NCI-H82 (cell line): ENCODE measurements around the gene NUP85.
"Not testable (repeated sequence)": the region's sequence is repeated elsewhere in the genome, so short reads cannot be mapped to it uniquely, and the experiment has no call there.

Experiments used
- DNase-seq: peaks from one replicate; lab custom pipeline; 2025; lab: John Stamatoyannopoulos, UW

NUP85 gene

GRCh38 chr17:75205037-75205792, at the start of gene NUP85:
Gene NUP85, plus strand, starts transcription at chr17:75205679. Its CDS starts 83 bp downstream, at chr17:75205762.
- peak; percentile 99 for DNase-seq

- not testable (repeated sequence) for DNase-seq
These were observed 47.0 kb upstream of the NUP85 start for GRCh38 chr17:75158480-75158879.

- no peak for DNase-seq
These were observed 46.1 kb upstream of the NUP85 start for GRCh38 chr17:75159196-75160031.

GRCh38 chr17:75160211-75160610, 45.3 kb upstream of the NUP85 start:
- no peak for DNase-seq

DNA sequence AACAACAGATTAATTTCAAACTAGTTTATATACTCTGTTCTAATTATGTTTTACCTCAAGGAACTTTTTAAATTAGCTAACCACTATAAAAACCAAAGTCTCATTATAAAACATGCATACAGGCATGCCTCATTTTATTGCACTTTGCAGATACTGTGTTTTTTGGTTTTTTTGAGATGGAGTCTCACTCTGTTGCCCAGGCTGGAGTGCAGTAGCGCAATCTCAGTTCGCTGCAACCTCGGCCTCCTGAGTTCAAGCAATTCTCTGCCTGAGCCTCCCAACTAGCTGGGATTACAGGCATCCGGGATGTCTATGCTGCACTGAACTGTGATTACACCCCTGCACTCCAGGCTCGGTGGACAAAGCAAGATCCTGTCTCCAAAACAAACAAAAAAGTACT, 42.4 kb upstream of the NUP85 start:
- DNase-seq: no peak

- not testable (repeated sequence) for DNase-seq
These were observed 40.9 kb upstream of the NUP85 start for GRCh38 chr17:75164606-75165005.

DNA sequence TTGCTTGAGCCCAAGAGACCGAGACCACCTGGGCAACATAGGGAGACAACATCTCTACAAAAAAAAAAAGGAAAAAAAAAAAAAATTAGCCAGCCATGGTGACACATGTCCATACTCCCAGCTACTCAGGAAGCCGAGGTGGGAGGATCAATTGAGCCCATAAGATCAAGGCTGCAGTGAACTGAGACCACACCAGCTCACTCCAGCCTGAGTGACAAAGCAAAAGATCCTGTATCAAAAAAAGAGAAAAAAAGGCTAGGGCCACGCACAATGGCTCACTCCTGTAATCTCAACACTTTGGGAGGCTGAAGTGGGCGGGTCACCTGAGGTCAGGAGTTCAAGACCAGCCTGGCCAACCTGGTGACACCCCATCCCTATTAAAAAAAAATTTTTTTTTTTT, 36.5 kb upstream of the NUP85 start:
- DNase-seq: no peak

GRCh38 chr17:75173526-75173925, 32.0 kb upstream of the NUP85 start:
- no peak for DNase-seq

DNA sequence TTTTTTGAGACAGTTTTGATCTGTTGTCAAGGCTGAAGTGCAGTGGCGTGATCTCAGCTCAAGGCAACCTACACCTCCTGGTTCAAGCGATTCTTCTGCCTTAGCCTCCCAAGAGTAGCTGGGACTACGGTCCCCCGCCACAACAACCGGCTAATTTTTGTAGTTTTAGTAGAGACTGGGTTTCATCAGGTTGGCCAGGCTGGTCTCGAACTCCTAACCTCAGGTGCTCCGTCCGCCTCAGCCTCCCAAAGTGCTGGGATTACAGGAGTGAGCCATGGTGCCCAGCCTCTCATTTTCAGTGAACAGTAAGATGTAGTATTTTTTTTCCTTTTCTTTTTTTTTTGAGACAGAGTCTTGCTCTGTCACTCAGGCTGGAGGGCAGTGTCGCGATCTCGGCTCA, 30.5 kb upstream of the NUP85 start:
- DNase-seq: no peak

DNA sequence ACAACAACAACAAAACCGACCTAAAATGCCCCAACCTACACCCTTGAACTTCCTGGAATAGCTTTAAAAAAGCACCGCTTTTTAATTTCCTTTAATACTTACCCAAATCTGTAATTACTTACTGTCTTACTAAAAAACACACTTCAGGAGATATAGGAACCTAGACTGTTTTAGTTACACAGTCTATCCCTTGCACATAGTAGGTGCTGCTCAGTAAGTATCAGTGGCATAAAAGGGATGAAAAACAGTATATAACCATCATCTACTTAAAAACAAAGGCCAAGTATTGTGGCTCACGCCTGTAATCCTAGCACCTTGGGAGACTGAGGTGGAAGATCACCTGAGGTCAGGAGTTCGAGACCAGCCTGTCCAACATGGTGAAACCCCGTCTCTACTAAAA, 28.9 kb upstream of the NUP85 start:
- no peak for DNase-seq

DNA sequence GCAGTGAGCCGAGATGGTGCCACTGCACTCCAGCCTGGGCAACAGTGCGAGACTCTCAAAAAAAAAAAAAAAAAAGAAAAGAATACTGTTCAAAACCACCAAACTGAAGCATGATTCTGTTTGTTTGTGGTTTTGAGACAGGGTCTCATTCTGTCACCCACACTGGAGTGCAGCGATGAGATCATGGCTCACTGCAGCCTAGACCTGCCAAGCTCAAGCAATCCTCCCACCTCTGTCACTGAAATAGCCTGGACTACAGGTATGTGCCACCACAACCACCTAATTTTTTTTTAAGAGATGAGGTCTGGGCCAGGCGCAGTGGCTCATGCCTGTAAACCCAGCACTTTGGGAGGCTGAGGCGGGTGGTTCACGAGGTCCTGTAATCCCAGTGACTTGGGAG, 27.0 kb upstream of the NUP85 start:
- no peak for DNase-seq

DNA sequence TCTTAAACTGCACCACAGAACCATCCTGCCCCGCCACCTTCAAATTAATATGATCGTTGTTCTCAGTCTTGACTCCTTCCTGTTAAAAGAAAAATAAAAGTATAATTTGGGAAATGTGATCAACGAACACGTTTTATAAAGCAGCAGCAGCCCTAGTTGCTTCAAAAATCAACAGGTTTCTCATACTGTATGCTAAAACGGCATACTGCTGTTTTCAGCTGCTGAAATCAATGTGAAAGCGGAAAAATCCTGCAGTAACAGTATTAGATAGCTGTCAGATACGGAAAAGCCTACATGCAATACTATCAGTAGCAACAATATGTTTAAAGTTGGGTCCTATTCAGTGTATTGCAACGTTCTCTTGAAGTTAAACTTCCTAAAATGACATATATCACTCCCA, 24.4 kb upstream of the NUP85 start:
- no peak for DNase-seq

DNA sequence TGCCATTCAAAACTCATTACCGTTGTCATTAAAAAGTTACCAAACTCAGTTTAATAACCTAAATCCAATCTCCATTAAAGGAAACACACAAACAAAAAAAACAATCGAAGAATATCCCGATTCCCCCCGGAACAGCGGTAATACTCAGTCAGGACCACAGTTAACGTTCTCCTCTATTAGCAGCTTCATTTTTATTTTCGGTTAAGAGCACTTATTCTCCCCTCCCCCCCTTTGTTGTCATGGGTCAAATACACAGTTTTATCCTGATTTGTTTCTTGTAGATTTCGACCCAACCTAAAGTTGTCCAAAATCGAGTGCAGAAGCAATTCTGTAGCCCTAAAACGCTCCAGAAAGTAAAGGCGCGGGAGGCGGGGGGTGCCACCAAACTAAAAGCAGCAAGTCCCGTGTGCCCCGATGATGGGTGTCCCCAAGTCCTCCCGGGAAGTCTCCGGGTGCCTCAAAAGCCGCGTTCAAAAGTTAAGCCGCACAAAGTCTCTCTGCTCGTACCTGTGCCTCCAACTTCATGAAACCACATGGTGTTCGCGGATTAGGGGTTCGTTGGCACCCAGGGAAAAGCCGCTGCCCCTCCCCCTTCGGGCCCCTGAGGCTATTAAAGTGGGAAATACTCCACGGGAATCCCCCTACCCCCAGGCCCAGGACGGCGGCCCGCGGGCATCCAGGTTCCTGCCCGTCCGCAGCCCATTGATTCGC, 23.7 kb upstream of the NUP85 start:
- DNase-seq: peak; percentile 50

DNA sequence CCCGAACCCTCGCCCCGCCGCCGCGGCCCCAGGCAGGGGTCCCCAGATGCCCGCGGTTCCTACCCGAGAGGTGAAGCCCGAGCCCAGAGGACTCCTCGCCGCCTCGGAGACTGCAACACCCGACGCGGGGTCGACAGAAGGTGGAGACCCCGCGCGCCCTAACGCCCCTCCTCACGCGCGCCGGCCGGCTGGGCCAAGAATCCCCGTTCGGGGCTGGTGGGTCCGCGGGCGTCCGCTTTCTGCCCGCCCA, 23.2 kb upstream of the NUP85 start:
- peak; percentile 56 for DNase-seq

DNA sequence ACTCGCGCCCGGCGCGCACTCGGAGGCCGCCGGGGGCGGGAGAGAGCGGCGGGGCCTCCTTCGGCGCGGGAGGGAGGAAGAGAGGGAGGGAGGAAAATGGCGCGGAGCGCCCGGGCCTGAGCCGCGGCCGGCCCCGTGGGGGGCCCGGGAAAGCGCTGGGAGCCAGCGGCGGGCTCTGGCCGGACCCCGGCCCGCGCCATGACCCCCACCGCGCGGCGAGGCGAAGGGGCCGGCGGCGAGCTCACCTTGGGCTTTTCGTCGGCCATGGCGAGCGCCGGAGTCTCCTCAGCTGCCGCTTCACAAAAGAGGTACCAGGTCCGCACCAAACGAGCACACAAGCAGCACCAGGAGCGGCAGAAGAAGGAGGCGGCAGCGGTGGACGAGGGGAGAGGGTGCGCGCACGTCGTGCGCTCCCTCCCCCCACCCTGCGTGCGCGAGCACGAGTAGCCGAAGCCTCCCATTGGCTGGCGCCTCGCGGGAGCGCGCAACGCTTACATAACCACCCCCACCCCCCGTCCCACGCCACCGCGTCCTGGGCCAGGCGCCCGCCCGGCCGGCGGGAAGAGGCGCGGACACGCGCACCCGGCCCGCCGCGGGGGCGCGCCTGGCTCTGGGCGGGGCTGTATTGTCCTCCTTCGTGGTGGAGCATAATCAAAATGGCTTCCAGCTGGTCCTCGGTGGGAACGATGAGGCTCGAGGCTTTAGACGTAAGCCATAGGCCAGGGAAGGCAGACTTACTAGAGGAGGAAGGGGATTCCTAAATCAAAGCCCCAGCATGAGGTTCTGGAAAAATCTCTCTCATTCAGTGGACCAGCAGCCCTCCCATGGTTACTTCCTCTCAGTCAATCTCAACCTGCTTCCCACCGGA, 22.7 kb upstream of the NUP85 start, which contains the start of gene SUMO2:
TSS of gene SUMO2 (minus strand) at position 391 of the 868 bp plus-strand sequence. CDS start at position 266, 125 bp downstream.
- DNase-seq: peak; percentile 97

DNA sequence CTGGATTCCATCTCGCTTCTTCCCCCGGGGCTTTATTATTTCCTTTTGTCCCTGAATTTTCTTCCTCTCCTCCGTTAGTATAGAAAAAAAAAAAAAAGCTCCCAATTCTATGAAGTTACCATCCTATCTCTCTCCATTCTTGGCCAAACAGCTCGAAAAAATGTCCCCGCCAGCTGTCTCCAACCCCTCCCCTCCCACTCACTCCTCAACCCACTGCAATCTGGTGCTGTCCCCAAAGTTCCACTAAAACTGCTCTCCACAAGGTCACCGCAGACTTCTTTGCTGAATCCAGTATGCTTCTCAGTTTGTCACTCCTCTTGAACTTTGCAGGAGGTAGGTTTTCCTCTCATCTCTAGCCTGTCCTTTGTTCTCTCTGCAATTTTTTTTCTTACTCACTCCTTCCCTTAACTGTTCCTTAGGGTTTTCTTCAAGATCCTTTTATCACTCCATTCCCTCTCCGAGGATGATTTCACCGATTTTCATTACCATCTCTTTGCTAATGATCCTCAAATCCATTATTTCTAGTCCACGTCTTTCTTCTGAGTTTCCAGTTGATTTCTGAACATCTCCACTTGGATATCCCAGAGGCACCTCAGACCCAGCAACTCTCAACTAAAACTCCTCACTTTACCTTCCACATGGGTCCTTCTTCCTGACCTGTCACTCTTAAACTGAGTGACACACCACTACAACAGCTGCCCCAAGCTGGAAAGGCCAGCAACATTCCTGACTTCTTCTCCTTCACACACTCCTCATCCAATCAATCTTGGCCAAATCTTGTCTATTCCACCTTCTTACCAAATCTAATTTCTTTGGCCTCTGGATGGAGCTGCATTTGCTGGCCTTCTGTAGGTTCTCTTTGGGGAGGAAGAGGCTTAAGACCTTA, 21.2 kb upstream of the NUP85 start:
- DNase-seq: no peak

DNA sequence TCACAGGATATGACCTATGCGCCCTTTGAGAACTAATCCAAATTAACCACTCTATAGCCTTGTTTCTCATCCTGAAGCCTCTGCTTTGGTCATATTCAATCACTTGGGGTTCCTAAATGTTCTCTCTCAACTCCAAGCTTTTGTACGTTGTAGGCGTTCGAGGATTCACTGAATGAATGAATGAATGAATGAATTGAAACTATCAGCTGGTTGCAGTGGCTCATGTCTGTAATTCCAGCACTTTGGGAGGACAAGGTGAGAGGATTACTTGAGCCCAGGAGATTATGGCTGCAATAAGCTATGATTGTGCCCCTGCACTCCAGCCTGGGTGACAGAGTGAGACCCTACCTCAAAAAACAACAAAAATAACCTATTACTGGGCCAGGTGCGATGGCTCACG, 16.9 kb upstream of the NUP85 start:
- DNase-seq: peak; percentile 26

- DNase-seq: no peak
These were observed 13.9 kb upstream of the NUP85 start for GRCh38 chr17:75191584-75191983.

DNA sequence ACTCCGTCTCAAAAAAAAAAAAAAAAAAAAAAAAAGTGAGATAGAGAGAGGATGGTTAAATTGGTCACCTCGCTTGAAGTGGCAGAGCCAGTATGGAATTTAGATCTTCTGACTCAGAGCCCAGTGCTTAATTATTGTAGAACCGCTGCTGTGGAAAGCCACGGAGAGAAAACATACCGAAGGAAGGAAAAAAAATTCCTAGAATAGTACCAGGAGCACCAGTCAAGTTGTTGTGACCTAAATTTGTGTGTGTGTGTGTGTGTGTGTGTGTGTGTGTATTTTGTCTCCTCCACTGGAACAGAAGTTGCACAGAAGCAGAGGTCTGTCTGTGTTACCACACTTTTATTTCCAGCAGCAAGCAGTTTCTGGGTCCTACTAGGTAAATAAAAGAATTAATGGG, 10.6 kb upstream of the NUP85 start:
- no peak for DNase-seq

DNA sequence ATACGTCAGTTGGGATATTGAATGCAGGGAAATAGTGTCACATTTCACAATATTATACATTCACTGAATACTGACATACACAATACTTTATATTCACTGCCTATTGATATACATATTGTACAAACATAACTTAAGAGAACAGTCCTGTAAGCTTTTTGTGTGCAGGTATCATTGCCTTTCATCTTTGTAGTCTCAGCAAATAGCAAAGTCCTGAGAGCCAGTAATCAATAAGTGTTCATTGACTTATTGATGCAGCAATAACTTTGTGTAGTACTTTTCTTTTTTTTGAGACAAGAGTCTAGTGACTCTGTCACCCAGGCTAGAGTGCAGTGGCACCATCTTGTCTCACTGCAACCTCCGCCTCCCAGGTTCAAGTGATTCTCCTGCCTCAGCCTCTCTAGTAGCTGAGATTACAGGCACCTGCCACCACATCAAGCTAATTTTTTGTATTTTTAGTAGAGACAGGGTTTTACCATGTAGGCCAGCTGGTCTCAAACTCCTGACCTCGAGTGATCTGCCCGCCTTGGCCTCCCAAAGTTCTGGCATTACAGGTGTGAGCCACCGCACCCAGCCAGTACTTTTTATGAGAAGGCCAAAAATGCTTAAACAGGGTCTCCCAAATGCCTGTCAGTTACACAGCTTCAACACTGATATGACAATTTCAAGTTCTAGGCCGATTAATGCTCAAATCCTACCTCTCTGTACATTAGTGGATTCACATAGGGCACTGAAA, 5.4 kb upstream of the NUP85 start:
- DNase-seq: no peak
